GM18951 (cell line): ENCODE results near the gene JKAMP.

Experiments used
- POLR2A ChIP-seq: IDR thresholded peaks from 4 replicates; pipeline ENCODE4 v1.6.1; 2011; ENCODE audit warnings: mild to moderate bottlenecking; ENCODE audit not compliant: insufficient read length, insufficient read depth; ENCODE audit errors: extremely low read depth
- in situ Hi-C: fragments of 300-500 bp; cut with MboI; formaldehyde crosslinking; loops from one replicate; pipeline ENCODE4 v1.12.0; 2022; ENCODE audit warnings: low sequenced_read_pairs, mixed read lengths, inconsistent platforms; ENCODE audit not compliant: unreplicated experiment

JKAMP gene

GRCh38 chr14:59492384-59492783 lies 8.1 kb downstream of the JKAMP start:
- in situ Hi-C loops, result no loop called here
- no peak for TF ChIP-seq POLR2A

GRCh38 chr14:59500732-59501131 lies 16.4 kb downstream of the JKAMP start:
- in situ Hi-C loops, result no loop called here
- TF ChIP-seq POLR2A, result no peak

GRCh38 chr14:59503256-59503655 lies 18.9 kb downstream of the JKAMP start:
- in situ Hi-C loops, result no loop called here
- no peak for TF ChIP-seq POLR2A

GRCh38 chr14:59507063-59507751 lies 22.9 kb downstream of the JKAMP start:
- no peak for TF ChIP-seq POLR2A

GRCh38 chr14:59507752-59508103 lies 23.4 kb downstream of the JKAMP start:
- TF ChIP-seq POLR2A, result no peak
- in situ Hi-C loops, result no loop called here

More at GRCh38 chr14:59507063-59507751, 22.9 kb downstream of the JKAMP start:
- in situ Hi-C loops, result no loop called here

GRCh38 chr14:59509101-59509500 lies 24.8 kb downstream of the JKAMP start:
- no peak for TF ChIP-seq POLR2A
- in situ Hi-C loops, result no loop called here

GRCh38 chr14:59510001-59510400 lies 25.7 kb downstream of the JKAMP start:
- in situ Hi-C loops, result no loop called here

GRCh38 chr14:59510966-59511365 lies 26.6 kb downstream of the JKAMP start:
- TF ChIP-seq POLR2A, result no peak
- in situ Hi-C loops, result no loop called here

More at GRCh38 chr14:59510001-59510400, 25.7 kb downstream of the JKAMP start:
- TF ChIP-seq POLR2A, result no peak

- in situ Hi-C loops, result no loop called here
- TF ChIP-seq POLR2A, result no peak
Observed at GRCh38 chr14:59511916-59512575, 27.7 kb downstream of the JKAMP start.

GRCh38 chr14:59520224-59520623 lies 35.9 kb downstream of the JKAMP start:
- no peak for TF ChIP-seq POLR2A
- in situ Hi-C loops, result no loop called here

- in situ Hi-C loops, result no loop called here
Observed at GRCh38 chr14:59529189-59529588, 44.9 kb downstream of the JKAMP start.

GRCh38 chr14:59530349-59530748 lies 46.0 kb downstream of the JKAMP start:
- in situ Hi-C loops, result no loop called here
- no peak for TF ChIP-seq POLR2A

More at GRCh38 chr14:59529189-59529588, 44.9 kb downstream of the JKAMP start:
- TF ChIP-seq POLR2A, result no peak

- in situ Hi-C loops, result no loop called here
- no peak for TF ChIP-seq POLR2A
Observed at GRCh38 chr14:59532419-59532818, 48.1 kb downstream of the JKAMP start.

GRCh38 chr14:59534361-59534987 lies 50.2 kb downstream of the JKAMP start:
- no peak for TF ChIP-seq POLR2A
- in situ Hi-C loops, result no loop called here

GRCh38 chr14:59537476-59537875 lies 53.2 kb downstream of the JKAMP start:
- no peak for TF ChIP-seq POLR2A
- in situ Hi-C loops, result no loop called here
